ENCODE measurements around the gene SORCS1.
A peak's percentile ranks its signal among the peaks of the same experiment; 100 is the strongest.

The SORCS1 gene

GRCh38 chr10:106982268-106982667 lies 182.2 kb downstream of the SORCS1 start:
- no peak for DNase-seq

GRCh38 chr10:106981452-106982075 lies 182.9 kb downstream of the SORCS1 start:
- DNase-seq = no peak

- DNase-seq = peak; percentile 6
Measured at GRCh38 chr10:106980495-106981451, 183.7 kb downstream of the SORCS1 start.

- DNase-seq = peak; percentile 8
Measured at GRCh38 chr10:106978756-106979155, 185.8 kb downstream of the SORCS1 start.

GRCh38 chr10:106973716-106974115 lies 190.8 kb downstream of the SORCS1 start:
- DNase-seq = no peak

GRCh38 chr10:106973288-106973687 lies 191.2 kb downstream of the SORCS1 start:
- DNase-seq = no peak

GRCh38 chr10:106972381-106972780 lies 192.1 kb downstream of the SORCS1 start:
- DNase-seq = no peak

GRCh38 chr10:106971411-106971831 lies 193.1 kb downstream of the SORCS1 start:
- DNase-seq = no peak

- DNase-seq = no peak
Measured at GRCh38 chr10:106967452-106967851, 197.1 kb downstream of the SORCS1 start.

- no peak for DNase-seq
Measured at GRCh38 chr10:106960812-106961211, 203.7 kb downstream of the SORCS1 start.

- no peak for DNase-seq
Measured at GRCh38 chr10:106959521-106959920, 205.0 kb downstream of the SORCS1 start.

GRCh38 chr10:106958589-106959361 lies 205.7 kb downstream of the SORCS1 start:
- no peak for DNase-seq

- DNase-seq = peak; percentile 10
Measured at GRCh38 chr10:106957823-106958588, 206.5 kb downstream of the SORCS1 start.

GRCh38 chr10:106956216-106956915 lies 208.1 kb downstream of the SORCS1 start:
- DNase-seq = no peak

- no peak for DNase-seq
Measured at GRCh38 chr10:106955133-106955532, 209.4 kb downstream of the SORCS1 start.

- no peak for DNase-seq
Measured at GRCh38 chr10:106952033-106952432, 212.5 kb downstream of the SORCS1 start.

- DNase-seq = no peak
Measured at GRCh38 chr10:106949680-106950478, 214.6 kb downstream of the SORCS1 start.

- DNase-seq = no peak
Measured at GRCh38 chr10:106947643-106948042, 216.9 kb downstream of the SORCS1 start.

GRCh38 chr10:106942035-106942662 lies 222.4 kb downstream of the SORCS1 start:
- DNase-seq = no peak

- DNase-seq = no peak
Measured at GRCh38 chr10:106941297-106942034, 223.0 kb downstream of the SORCS1 start.
